Measurements from ENCODE around the gene WRAP73. TPM values are rescaled to one million over a fixed set of nuclear protein-coding genes. Genes with fewer than 3 reads are reported as not detected.

WRAP73 gene
- total RNA-seq, 2 donors from 2014 or later: 6.8 to 11.4 TPM

GRCh38 chr1:3644273-3644672, 5.6 kb downstream of the WRAP73 start:
- H3K36me3 ChIP-seq: peaks cover 26% of the 10 kb centered on the region
- H3K4me1 ChIP-seq: peaks cover 0 to 10% of the 10 kb centered on the region in 2 donors

GRCh38 chr1:3642919-3643675, 6.8 kb downstream of the WRAP73 start:
- Histone ChIP-seq H3K27me3 (no peaks in the 10 kb centered on the region), H3K4me1 (no peaks in the 10 kb centered on the region), H3K9me3 (no peaks in the 10 kb centered on the region), H3K36me3 (peaks cover 31% of the 10 kb centered on the region), H3K4me3 (no peak overlapping the region), H3K27ac (no peak overlapping the region)
- TF ChIP-seq CTCF (IDR thresholded peaks at IDR 0.05): no peak
- no peak for DNase-seq (ENCODE audit: low spot score)

More at GRCh38 chr1:3644273-3644672, 5.6 kb downstream of the WRAP73 start:
- DNase-seq (ENCODE audit: low spot score): no peak
- H3K4me3 ChIP-seq: no peak overlapping the region
- no peaks in the 10 kb centered on the region for H3K9me3 ChIP-seq
- no peak for TF ChIP-seq CTCF (IDR thresholded peaks at IDR 0.05)
- H3K27ac ChIP-seq: no peak overlapping the region
- H3K27me3 ChIP-seq: no peaks in the 10 kb centered on the region

GRCh38 chr1:3641816-3642215, 8.1 kb downstream of the WRAP73 start:
- Histone ChIP-seq H3K27ac (no peak overlapping the region), H3K9me3 (no peaks in the 10 kb centered on the region), H3K36me3 (peaks cover 39% of the 10 kb centered on the region), H3K4me3 (no peak overlapping the region), H3K27me3 (no peaks in the 10 kb centered on the region), H3K4me1 (no peaks in the 10 kb centered on the region)
- no peak for TF ChIP-seq CTCF (IDR thresholded peaks at IDR 0.05)
- no peak for DNase-seq (ENCODE audit: low spot score)

DNA sequence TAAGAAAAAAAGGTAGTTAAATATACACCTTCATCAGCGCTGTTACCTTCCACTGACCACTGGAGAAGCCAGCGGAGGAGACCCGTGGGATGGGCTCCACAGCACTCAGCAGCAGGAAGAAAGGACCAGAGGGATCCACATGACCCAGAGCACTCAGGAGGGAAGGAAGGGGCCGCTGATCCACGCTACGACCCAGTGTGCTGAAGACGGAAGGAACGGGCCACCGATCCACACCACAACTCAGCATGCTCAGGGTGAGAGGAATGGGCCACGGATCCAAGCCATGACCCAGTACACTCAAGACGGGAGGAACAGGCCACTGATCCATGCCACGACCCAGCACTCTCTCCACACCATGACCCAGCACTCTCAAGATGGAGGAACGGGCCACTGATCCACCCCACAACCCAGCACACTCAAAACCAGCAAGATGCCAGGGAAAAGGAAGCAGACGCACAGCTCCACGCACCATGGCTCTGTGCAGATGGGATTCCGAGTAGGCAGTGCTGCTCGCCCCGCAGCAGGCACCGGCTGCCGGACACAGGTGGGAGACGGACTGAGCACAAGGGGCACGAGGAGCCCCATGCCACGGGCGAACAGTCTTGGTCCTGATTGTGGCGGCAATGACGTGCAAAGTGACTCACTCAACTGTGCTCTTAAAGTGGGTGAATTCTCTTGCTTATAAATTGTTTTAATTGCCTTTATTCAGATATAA, 8.7 kb downstream of the WRAP73 start:
- H3K4me1 ChIP-seq: no peaks in the 10 kb centered on the region
- H3K36me3 ChIP-seq: peaks cover 38% of the 10 kb centered on the region
- DNase-seq (ENCODE audit: low spot score): no peak
- no peaks in the 10 kb centered on the region for H3K9me3 ChIP-seq
- no peaks in the 10 kb centered on the region for H3K27me3 ChIP-seq
- TF ChIP-seq CTCF (IDR thresholded peaks at IDR 0.05): no peak
- no peak overlapping the region for H3K4me3 ChIP-seq
- H3K27ac ChIP-seq: no peak overlapping the region

DNA sequence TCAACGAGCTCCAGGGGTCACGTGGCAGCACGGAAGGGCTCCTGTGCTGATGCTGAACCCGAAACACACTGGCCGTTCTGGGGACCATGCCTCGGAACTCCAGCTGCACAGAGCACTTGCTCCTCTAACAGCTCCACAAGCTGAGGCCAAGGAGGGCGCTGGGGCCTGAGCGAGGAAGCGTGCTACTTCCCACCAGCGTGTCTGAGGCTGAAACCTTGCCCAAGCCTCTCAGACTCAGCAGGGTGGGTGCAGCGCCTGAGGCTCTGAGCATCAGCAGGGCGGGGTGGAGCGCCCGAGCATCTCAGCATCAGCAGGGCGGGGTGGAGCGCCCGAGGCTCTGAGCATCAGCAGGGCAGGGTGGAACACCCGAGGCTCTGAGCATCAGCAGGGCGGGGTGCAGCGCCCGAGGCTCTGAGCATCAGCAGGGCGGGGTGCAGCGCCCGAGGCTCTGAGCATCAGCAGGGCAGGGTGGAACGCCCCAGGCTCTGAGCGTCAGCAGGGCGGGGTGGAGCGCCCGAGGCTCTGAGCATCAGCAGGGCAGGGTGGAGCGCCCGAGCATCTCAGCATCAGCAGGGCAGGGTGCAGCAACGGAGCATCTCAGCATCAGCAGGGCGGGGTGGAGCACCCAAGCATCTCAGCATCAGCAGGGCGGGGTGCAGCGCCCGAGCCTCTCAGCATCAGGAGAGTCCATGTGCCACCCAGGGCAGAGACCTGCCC, 9.6 kb downstream of the WRAP73 start:
- Histone ChIP-seq H3K36me3 (peaks cover 39% of the 10 kb centered on the region), H3K4me1 (no peaks in the 10 kb centered on the region), H3K9me3 (no peaks in the 10 kb centered on the region), H3K4me3 (no peak overlapping the region), H3K27me3 (no peaks in the 10 kb centered on the region), H3K27ac (no peak overlapping the region)
- no peak for TF ChIP-seq CTCF (IDR thresholded peaks at IDR 0.05)
- DNase-seq (ENCODE audit: low spot score): no peak
